Measurements from ENCODE around the gene DBR1.
"Not testable (repeated sequence)": the region's sequence is repeated elsewhere in the genome, so short reads cannot be mapped to it uniquely, and the experiment has no call there.

Gene DBR1

DNA sequence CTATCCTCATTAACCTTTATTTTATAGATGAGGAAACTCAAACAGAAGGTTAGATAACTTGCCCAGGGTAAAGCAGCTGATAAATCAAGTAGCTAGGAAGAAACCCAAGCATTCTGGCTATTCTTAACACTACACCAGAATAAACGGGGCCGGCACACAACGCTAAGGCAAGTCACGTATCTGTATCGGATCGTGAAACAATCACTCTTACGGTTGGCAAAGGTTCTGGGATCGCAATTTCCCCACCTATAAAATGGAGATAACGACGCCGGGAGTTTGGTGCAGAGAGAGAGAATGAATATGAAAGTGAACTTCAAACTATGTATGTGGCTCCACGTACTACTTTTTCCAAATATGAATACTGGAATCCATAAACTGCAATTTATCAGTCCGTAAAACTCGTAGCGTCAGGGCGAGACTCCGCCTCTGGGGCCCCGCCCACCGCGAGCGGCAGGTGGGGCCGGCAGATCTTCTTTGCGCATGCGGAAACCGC is 12.1 kb upstream of the DBR1 start:
- H3K4me3 ChIP-seq (ENCODE audit: extremely low read depth, insufficient read depth, low read length, poor library complexity, severe bottlenecking), result peak overlapping the region; percentile 86
- 0% methylated on average over 17 to 20 of the region's 25 CpGs for WGBS, 2 experiments (ENCODE audit: insufficient coverage in 2 of 2)

DNA sequence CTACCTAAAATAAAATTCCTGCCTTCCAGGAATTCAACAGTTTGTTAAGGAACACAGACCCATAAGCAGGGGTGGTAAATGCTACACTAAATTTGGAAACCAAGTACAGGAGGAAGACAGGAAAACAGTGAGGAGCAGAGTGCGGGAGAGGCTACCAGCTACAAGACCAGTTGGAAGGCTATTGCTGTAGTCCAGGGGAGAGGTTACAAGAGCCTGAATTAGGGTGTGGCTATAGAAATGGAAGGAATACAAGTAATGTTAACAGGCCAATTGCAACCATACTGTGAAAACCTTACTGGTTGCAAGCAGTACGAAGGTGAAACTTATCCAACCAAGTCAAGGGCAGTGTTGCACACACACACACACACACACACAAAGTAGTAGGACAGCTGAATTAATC is 11.5 kb upstream of the DBR1 start:
- Histone ChIP-seq H3K36me3 (ENCODE audit: control insufficient read depth, insufficient read depth, low read length) (peaks cover 17% of the 10 kb centered on the region), H3K27ac (ENCODE audit: low read depth, low read length, severe bottlenecking) (no peak overlapping the region), H3K4me3 (ENCODE audit: extremely low read depth, insufficient read depth, low read length, poor library complexity, severe bottlenecking) (peak overlapping the region; percentile 86), H3K4me1 (ENCODE audit: control insufficient read depth, insufficient read depth, low read length, poor library complexity, severe bottlenecking) (no peaks in the 10 kb centered on the region), H3K9me3 (ENCODE audit: control insufficient read depth, low read length) (no peaks in the 10 kb centered on the region)
- WGBS, 2 experiments (ENCODE audit: insufficient coverage in 2 of 2), result 100% methylated on average over 1 of the region's 2 CpGs

More for the DNA sequence above, 12.1 kb upstream of the DBR1 start:
- peaks cover 23% of the 10 kb centered on the region for H3K36me3 ChIP-seq (ENCODE audit: control insufficient read depth, insufficient read depth, low read length)
- peak overlapping the region; percentile 94 for H3K27ac ChIP-seq (ENCODE audit: low read depth, low read length, severe bottlenecking)
- no peaks in the 10 kb centered on the region for H3K9me3 ChIP-seq (ENCODE audit: control insufficient read depth, low read length)
- no peaks in the 10 kb centered on the region for H3K4me1 ChIP-seq (ENCODE audit: control insufficient read depth, insufficient read depth, low read length, poor library complexity, severe bottlenecking)

DNA sequence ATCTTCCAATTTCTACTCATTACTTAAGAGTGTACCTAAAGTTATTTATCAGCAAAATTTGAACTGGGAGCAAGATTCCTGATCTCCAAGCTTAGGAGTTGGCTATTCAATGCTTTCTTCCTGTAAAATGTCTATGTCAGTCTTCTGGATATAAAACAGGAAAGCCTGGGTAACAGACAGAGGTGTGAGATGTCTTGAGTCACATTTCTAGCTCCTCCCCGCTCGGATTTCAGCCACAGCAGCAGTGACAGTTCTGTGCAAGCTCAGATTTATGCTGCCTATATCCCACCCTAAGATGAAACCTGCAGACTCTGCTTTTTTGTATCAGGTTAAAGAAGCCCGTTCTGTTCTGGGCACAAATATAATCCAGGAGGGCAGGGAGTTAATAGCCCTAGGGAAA is 10.3 kb upstream of the DBR1 start:
- Histone ChIP-seq H3K9me3 (ENCODE audit: control insufficient read depth, low read length) (no peaks in the 10 kb centered on the region), H3K4me3 (ENCODE audit: extremely low read depth, insufficient read depth, low read length, poor library complexity, severe bottlenecking) (no peak overlapping the region), H3K36me3 (ENCODE audit: control insufficient read depth, insufficient read depth, low read length) (peaks cover 6% of the 10 kb centered on the region), H3K4me1 (ENCODE audit: control insufficient read depth, insufficient read depth, low read length, poor library complexity, severe bottlenecking) (no peaks in the 10 kb centered on the region), H3K27ac (ENCODE audit: low read depth, low read length, severe bottlenecking) (no peak overlapping the region)
- WGBS, 2 experiments (ENCODE audit: insufficient coverage in 2 of 2), result 38 to 57% methylated on average over 2 of the region's 3 CpGs

DNA sequence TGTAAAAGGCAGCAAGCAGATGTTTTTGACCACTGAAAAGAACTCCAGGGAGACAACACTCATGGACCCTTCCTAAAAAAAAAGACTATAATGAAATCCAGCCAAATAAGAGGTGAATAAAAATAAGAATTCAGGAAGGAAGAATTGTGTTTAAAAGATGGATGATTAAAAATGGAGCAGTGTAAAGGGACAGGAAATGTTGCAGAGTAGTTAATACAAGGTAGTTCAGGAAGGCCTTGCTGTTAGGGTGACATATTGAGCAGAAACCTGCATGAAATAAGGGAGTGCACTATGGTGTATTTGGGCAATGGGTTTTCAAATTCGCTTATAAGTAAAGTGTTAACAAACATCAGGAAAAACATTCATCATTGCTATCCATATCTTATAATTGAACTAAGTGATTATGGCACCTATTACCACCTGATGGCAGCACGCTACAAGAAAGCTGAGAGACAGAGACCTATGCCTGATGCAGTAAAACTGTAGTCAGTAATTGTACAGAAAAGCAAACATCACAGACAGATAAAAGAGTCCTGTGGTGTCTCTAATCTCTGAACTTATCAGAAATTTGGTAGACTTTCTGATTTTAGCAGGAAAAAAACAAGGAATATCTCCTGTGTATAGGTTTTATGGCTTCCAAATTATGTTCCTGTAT is 5.8 kb upstream of the DBR1 start:
- no peaks in the 10 kb centered on the region for H3K4me1 ChIP-seq (ENCODE audit: control insufficient read depth, insufficient read depth, low read length, poor library complexity, severe bottlenecking)
- no peaks in the 10 kb centered on the region for H3K36me3 ChIP-seq (ENCODE audit: control insufficient read depth, insufficient read depth, low read length)
- H3K4me3 ChIP-seq (ENCODE audit: extremely low read depth, insufficient read depth, low read length, poor library complexity, severe bottlenecking), result no peak overlapping the region
- no CpG with 5 or more reads among the region's 2 CpGs for WGBS, 2 experiments (ENCODE audit: insufficient coverage in 2 of 2)
- no peak overlapping the region for H3K27ac ChIP-seq (ENCODE audit: low read depth, low read length, severe bottlenecking)
- no peaks in the 10 kb centered on the region for H3K9me3 ChIP-seq (ENCODE audit: control insufficient read depth, low read length)

DNA sequence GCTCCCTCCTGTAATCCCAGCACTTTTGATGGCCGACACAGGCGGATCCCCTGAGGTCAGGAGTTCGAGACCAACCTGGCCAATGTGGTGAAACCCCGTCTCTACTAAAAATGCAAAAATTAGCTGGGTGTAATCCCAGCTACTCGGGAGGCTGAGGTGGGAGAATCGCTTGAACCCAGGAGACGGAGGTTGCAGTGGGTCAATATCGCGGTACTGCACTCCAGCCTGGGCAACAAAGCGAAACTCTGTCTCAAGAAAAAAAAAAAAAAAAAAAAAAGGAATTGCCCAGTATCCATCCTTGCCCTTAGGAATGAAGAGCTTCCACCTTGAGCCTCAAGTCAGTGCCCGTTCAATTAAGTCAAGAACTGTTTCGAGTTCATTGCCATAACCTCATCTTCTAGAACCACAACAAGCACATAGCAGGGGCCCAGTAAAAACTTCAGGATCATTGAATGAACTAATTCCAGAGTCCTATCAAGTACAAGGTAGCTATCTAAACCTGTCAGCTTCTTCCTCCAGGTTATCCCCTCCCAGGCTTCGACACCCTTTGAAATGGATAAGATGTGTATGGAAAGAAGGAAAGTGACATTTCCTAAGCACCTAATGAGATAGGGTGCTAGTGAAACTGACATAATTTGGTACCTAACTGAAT is 826 bp downstream of the DBR1 start:
- peaks cover 33% of the 10 kb centered on the region for H3K36me3 ChIP-seq (ENCODE audit: control insufficient read depth, insufficient read depth, low read length)
- peaks cover 4% of the 10 kb centered on the region for H3K4me1 ChIP-seq (ENCODE audit: control insufficient read depth, insufficient read depth, low read length, poor library complexity, severe bottlenecking)
- H3K27ac ChIP-seq (ENCODE audit: low read depth, low read length, severe bottlenecking), result peak overlapping the region; percentile 64
- 79 to 80% methylated on average over 9 to 10 of the region's 13 CpGs for WGBS, 2 experiments (ENCODE audit: insufficient coverage in 2 of 2)
- peak overlapping the region; percentile 79 for H3K4me3 ChIP-seq (ENCODE audit: extremely low read depth, insufficient read depth, low read length, poor library complexity, severe bottlenecking)
- H3K9me3 ChIP-seq (ENCODE audit: control insufficient read depth, low read length), result no peaks in the 10 kb centered on the region

DNA sequence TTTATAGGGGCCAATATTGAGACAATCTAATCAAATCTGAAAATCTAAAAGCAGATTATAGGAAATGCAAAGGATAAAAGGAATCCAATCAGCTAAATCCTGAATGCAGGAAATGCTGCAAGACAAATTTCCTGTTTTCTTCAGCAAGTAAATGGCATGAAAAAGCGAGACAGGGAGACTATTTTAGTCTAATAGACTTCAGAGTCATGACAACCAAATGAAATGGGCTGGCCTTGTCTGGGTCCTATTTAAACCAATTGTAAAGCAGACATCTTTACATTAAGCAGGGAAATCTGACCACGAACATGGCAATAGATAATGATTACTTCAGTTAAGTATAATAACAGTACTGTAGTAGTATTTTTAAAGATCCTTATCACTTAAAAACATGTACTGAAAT is 2.1 kb downstream of the DBR1 start:
- Histone ChIP-seq H3K27ac (ENCODE audit: low read depth, low read length, severe bottlenecking) (no peak overlapping the region), H3K4me3 (ENCODE audit: extremely low read depth, insufficient read depth, low read length, poor library complexity, severe bottlenecking) (no peak overlapping the region), H3K4me1 (ENCODE audit: control insufficient read depth, insufficient read depth, low read length, poor library complexity, severe bottlenecking) (peaks cover 4% of the 10 kb centered on the region), H3K36me3 (ENCODE audit: control insufficient read depth, insufficient read depth, low read length) (peaks cover 46% of the 10 kb centered on the region), H3K9me3 (ENCODE audit: control insufficient read depth, low read length) (no peaks in the 10 kb centered on the region)
- 88 to 100% methylated on average over 1 of the region's 2 CpGs for WGBS, 2 experiments (ENCODE audit: insufficient coverage in 2 of 2)

DNA sequence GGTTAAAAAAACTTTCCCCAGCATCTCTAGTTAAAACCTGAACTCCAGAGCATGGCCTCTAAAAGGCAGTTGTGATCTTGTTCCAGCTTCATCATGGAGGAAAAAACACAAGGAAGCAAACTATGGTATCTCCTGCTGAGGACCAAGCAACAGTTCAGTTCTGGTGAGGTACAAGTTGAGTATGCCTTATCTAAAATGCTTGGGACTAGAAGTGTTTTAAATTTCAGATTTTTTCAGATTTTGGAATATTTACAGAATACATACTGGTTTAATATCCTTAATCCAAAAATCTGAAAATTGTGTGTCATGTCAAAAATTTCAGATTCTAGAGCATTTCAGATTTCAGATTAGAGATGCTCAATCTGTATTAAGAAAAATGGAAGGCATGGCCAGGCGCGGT is 9.7 kb downstream of the DBR1 start:
- Histone ChIP-seq H3K4me1 (ENCODE audit: control insufficient read depth, insufficient read depth, low read length, poor library complexity, severe bottlenecking) (no peaks in the 10 kb centered on the region), H3K36me3 (ENCODE audit: control insufficient read depth, insufficient read depth, low read length) (peaks cover 78% of the 10 kb centered on the region), H3K9me3 (ENCODE audit: control insufficient read depth, low read length) (no peaks in the 10 kb centered on the region), H3K27ac (ENCODE audit: low read depth, low read length, severe bottlenecking) (no peak overlapping the region), H3K4me3 (ENCODE audit: extremely low read depth, insufficient read depth, low read length, poor library complexity, severe bottlenecking) (no peak overlapping the region)
- 100% methylated on average over 2 of the region's 2 CpGs for WGBS, 2 experiments (ENCODE audit: insufficient coverage in 2 of 2)

DNA sequence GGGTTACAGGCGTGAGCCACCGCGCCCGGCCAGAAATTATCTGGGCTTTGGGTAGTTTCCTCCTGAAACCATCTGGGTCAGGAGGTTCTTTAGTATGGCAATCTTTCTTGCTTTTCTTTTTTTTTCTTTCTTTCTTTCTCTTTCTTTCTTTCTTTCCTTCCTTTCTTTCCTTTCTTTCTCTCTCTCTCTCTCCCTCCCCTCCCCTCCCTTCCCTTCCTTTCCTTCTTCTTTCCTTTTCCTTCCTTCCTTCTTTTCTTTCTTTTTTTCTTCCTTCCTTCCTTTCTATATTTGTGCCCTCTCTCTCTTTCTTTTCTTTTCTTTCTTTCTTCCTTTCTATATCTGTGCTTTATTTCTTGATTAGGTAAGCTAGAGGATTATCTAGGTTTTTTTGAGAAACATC is 17.0 kb downstream of the DBR1 start:
- Histone ChIP-seq H3K36me3 (ENCODE audit: control insufficient read depth, insufficient read depth, low read length) (peaks cover 23% of the 10 kb centered on the region), H3K27ac (ENCODE audit: low read depth, low read length, severe bottlenecking) (no peak overlapping the region), H3K4me3 (ENCODE audit: extremely low read depth, insufficient read depth, low read length, poor library complexity, severe bottlenecking) (no peak overlapping the region), H3K4me1 (ENCODE audit: control insufficient read depth, insufficient read depth, low read length, poor library complexity, severe bottlenecking) (no peaks in the 10 kb centered on the region), H3K9me3 (ENCODE audit: control insufficient read depth, low read length) (no peaks in the 10 kb centered on the region)
- 93 to 96% methylated on average over 3 to 4 of the region's 4 CpGs for WGBS, 2 experiments (ENCODE audit: insufficient coverage in 2 of 2)

DNA sequence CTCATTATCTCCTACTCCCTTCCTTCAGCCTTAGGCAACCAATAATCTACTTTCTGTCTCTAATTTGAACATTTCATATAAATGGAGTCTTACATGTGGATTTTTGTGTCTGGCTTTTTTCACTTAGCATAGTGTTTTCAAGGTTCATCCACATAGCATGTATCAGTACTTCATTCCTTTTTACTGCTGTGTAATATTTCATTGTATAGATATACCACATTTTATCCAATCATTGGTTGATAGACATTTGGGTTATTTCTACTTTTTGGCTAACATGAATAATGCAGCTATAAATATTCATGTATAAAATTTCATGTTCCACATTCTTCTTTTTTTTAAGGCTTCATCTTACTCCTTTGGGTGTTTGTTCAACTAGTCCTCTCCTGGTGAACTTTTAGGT is 20.2 kb downstream of the DBR1 start:
- Histone ChIP-seq H3K9me3 (ENCODE audit: control insufficient read depth, low read length) (no peaks in the 10 kb centered on the region), H3K4me1 (ENCODE audit: control insufficient read depth, insufficient read depth, low read length, poor library complexity, severe bottlenecking) (no peaks in the 10 kb centered on the region), H3K4me3 (ENCODE audit: extremely low read depth, insufficient read depth, low read length, poor library complexity, severe bottlenecking) (no peak overlapping the region), H3K36me3 (ENCODE audit: control insufficient read depth, insufficient read depth, low read length) (no peaks in the 10 kb centered on the region), H3K27ac (ENCODE audit: low read depth, low read length, severe bottlenecking) (no peak overlapping the region)

DNA sequence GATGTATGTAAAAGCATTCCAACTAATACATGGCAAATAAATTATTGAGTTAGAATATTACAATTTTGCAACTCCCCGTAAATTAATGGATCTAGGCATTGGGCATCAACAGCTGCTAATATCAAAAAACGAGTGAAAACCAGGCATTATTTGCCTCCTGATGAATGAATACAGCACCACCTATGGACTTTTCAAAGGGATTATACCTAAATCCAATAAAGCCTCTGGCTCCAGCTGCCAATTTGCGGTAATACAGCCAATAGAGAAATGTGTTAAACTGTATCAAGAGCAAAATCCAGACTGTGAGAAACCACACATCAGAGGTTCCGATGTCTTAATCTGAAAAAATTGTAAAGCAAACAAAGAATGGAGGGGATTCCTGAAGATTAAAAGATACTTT is 26.2 kb downstream of the DBR1 start:
- WGBS, 2 experiments (ENCODE audit: insufficient coverage in 2 of 2), result 60 to 100% methylated on average over 1 to 2 of the region's 4 CpGs
- H3K36me3 ChIP-seq (ENCODE audit: control insufficient read depth, insufficient read depth, low read length), result no peaks in the 10 kb centered on the region
- no peak overlapping the region for H3K27ac ChIP-seq (ENCODE audit: low read depth, low read length, severe bottlenecking)
- H3K4me1 ChIP-seq (ENCODE audit: control insufficient read depth, insufficient read depth, low read length, poor library complexity, severe bottlenecking), result no peaks in the 10 kb centered on the region
- H3K9me3 ChIP-seq (ENCODE audit: control insufficient read depth, low read length), result no peaks in the 10 kb centered on the region
- H3K4me3 ChIP-seq (ENCODE audit: extremely low read depth, insufficient read depth, low read length, poor library complexity, severe bottlenecking), result no peak overlapping the region

DNA sequence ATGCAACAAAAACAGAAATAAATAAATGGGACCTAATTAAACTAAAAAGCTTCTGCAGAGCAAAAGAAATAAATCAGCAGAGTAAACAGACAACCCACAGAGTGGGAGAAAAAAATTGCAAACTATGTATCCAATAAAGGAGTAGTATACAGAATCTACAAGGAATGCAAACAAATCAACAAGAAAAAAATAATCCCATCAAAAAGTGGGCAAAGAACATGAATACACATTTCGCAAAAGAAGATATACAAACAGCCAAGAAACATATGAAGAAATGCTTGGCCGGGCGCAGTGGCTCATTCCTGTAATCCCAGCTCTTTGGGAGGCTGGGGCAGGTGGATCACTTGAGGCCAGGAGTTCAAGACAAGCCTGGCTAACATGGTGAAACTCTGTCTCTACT is 32.5 kb downstream of the DBR1 start:
- not testable (repeated sequence) for H3K27ac ChIP-seq (ENCODE audit: low read depth, low read length, severe bottlenecking); H3K9me3 ChIP-seq (ENCODE audit: control insufficient read depth, low read length); H3K4me3 ChIP-seq (ENCODE audit: extremely low read depth, insufficient read depth, low read length, poor library complexity, severe bottlenecking); H3K36me3 ChIP-seq (ENCODE audit: control insufficient read depth, insufficient read depth, low read length)
- peaks cover 13% of the 10 kb centered on the region for H3K4me1 ChIP-seq (ENCODE audit: control insufficient read depth, insufficient read depth, low read length, poor library complexity, severe bottlenecking)
- WGBS, 2 experiments (ENCODE audit: insufficient coverage in 2 of 2), result 87 to 94% methylated on average over 3 of the region's 3 CpGs
